Lower lobe of right lung (tissue), 2 donors: Measurements from ENCODE around the gene ETV6. TPM values are rescaled to one million over a fixed set of nuclear protein-coding genes. Genes with fewer than 3 reads are reported as not detected.

Experiments
- ATAC-seq, 2 donors: fragments of 200-7000 bp; cut with Tn5 transposase; one replicate each; pipeline ENCODE4 v1.9.1; 2020 to 2022; ENCODE audit warnings: mild to moderate bottlenecking in 2 of 2, moderate library complexity in 2 of 2
- DNase-seq: peaks from one replicate; pipeline ENCODE4 v3.0.0-alpha.2; 2020
- H3K27ac ChIP-seq: fragments of 200-600 bp; one replicate; pipeline ENCODE4 v1.8.0; 2022
- H3K27me3 ChIP-seq: fragments of 200-600 bp; one replicate; pipeline ENCODE4 v1.8.0; 2022; ENCODE audit warnings: low read depth
- H3K36me3 ChIP-seq: fragments of 200-600 bp; one replicate; pipeline ENCODE4 v1.8.0; 2022; ENCODE audit warnings: mild to moderate bottlenecking
- H3K4me1 ChIP-seq: fragments of 200-600 bp; one replicate; pipeline ENCODE4 v1.8.0; 2022
- H3K4me3 ChIP-seq: fragments of 200-600 bp; one replicate; pipeline ENCODE4 v1.8.0; 2022; ENCODE audit warnings: mild to moderate bottlenecking
- H3K9me3 ChIP-seq: fragments of 200-600 bp; one replicate; pipeline ENCODE4 v1.8.0; 2022
- CTCF ChIP-seq: fragments of 200-600 bp; IDR thresholded peaks from one replicate; pipeline ENCODE4 v1.8.0; 2022; ENCODE audit warnings: antibody characterized with exemption, mild to moderate bottlenecking
- intact Hi-C: fragments of 100-400 bp; cut with DNase I; formaldehyde crosslinking; loops from one replicate; pipeline ENCODE4 v1.11.0; 2022
- total RNA-seq: library from RNA; stranded (reverse); fragmentation: NEBNext Ultra II Directional; extraction: Animal tissue kit (Norgen Biotek cat#: 25700); gene quantifications from one replicate; pipeline ENCODE4 v1.2.1, GENCODE V29; 2021
- donor health status: DM: no; HTN: yes; CAD: no; lungs with severe emphysema.

ETV6 gene
- total RNA-seq, 1 donor from 2014 or later, result 48.4 TPM

DNA sequence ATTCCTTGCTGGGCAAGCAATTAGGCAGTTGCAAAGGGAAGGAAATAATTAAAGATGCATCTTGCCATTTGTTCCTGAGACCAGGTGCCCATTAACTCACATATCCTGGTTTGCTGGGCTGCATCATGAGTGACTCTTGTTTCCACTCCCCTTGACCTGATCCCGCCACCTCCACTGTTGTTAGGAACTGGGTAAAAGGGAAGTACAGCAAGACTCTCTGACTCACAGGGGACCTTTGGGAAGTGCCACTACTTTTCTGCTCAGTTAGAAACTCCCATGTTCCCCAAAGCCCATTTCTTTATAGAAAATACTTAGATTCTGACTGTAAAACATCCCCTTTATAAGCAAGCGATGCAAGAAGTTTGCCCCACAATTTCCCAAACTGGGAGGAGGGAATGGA lies 235.2 kb downstream of the ETV6 start:
- peaks cover 61% of the 10 kb centered on the region for H3K36me3 ChIP-seq
- ATAC-seq (peak; percentile 78 to 79), DNase-seq (no peak)
- intact Hi-C loops, result no loop called here
- no peaks in the 10 kb centered on the region for H3K9me3 ChIP-seq
- no peaks in the 10 kb centered on the region for H3K27me3 ChIP-seq
- peaks cover 35% of the 10 kb centered on the region for H3K4me1 ChIP-seq
- H3K4me3 ChIP-seq, result no peak overlapping the region
- TF ChIP-seq CTCF, result no peak
- peak overlapping the region; percentile 68 for H3K27ac ChIP-seq

- Histone ChIP-seq H3K27me3 (no peaks in the 10 kb centered on the region), H3K4me1 (peaks cover 29% of the 10 kb centered on the region), H3K36me3 (peaks cover 66% of the 10 kb centered on the region), H3K9me3 (no peaks in the 10 kb centered on the region), H3K4me3 (no peak overlapping the region), H3K27ac (peak overlapping the region; percentile 68)
- ATAC-seq (peak; percentile 60 to 67), DNase-seq (no peak)
- intact Hi-C loops, result no loop called here
- TF ChIP-seq CTCF, result no peak
These were observed 236.0 kb downstream of the ETV6 start for GRCh38 chr12:11885261-11886038.

GRCh38 chr12:11886339-11886738 lies 236.9 kb downstream of the ETV6 start:
- DNase-seq, result no peak
- Histone ChIP-seq H3K27me3 (no peaks in the 10 kb centered on the region), H3K4me3 (no peak overlapping the region), H3K36me3 (peaks cover 75% of the 10 kb centered on the region), H3K4me1 (peaks cover 25% of the 10 kb centered on the region), H3K9me3 (no peaks in the 10 kb centered on the region), H3K27ac (no peak overlapping the region)
- intact Hi-C loops, result no loop called here
- no peak for ATAC-seq
- TF ChIP-seq CTCF, result no peak

GRCh38 chr12:11888029-11888428 lies 238.6 kb downstream of the ETV6 start:
- Histone ChIP-seq H3K27me3 (no peaks in the 10 kb centered on the region), H3K4me3 (no peak overlapping the region), H3K27ac (no peak overlapping the region), H3K36me3 (peaks cover 83% of the 10 kb centered on the region), H3K9me3 (no peaks in the 10 kb centered on the region), H3K4me1 (peaks cover 28% of the 10 kb centered on the region)
- no peak for TF ChIP-seq CTCF
- DNase-seq, result no peak
- ATAC-seq, result no peak
- intact Hi-C loops, result no loop called here

GRCh38 chr12:11891346-11891745 lies 241.9 kb downstream of the ETV6 start:
- Histone ChIP-seq H3K9me3 (no peaks in the 10 kb centered on the region), H3K4me1 (peaks cover 11% of the 10 kb centered on the region), H3K27ac (no peak overlapping the region), H3K4me3 (no peak overlapping the region), H3K27me3 (no peaks in the 10 kb centered on the region), H3K36me3 (peaks cover 72% of the 10 kb centered on the region)
- no peak for TF ChIP-seq CTCF
- intact Hi-C loops, result no loop called here
- DNase-seq (no peak), ATAC-seq (no peak)
